GM12878 (cell line): ENCODE data around the gene KRTAP26-1. TPM values are rescaled to one million over a fixed set of nuclear protein-coding genes. Genes with fewer than 3 reads are reported as not detected.

Source experiments
- ATAC-seq: fragments of 200-7000 bp; cut with Tn5 transposase; 3 replicates; pipeline ENCODE4 v1.9.1; 2020; ENCODE audit warnings: mild to moderate bottlenecking, moderate library complexity
- BruUV-seq: library from RNA; stranded (reverse); fragments of 400-500 nt; replicated peaks from 2 replicates; lab custom pipeline; 2021; lab: Mats Ljungman, UMichigan
- CTCF ChIA-PET: fragments of 300-600 bp; sonication (Branson Sonifier 250); formaldehyde crosslinking; extraction: SDS; loops from one replicate; lab custom pipeline; 2021; ENCODE audit warnings: inconsistent platforms; lab: Yijun Ruan, JAX
- POLR2A ChIA-PET: fragments of 350-600 bp; formaldehyde crosslinking; extraction: SDS; loops from one replicate; lab custom pipeline; 2021; ENCODE audit warnings: inconsistent platforms; lab: Charles Lee
- RAD21 ChIA-PET: fragments of 300-600 bp; sonication (Branson Sonifier 250); formaldehyde crosslinking; loops from one replicate; lab custom pipeline; 2023; ENCODE audit warnings: antibody characterized with exemption; ENCODE audit not compliant: unreplicated experiment; lab: Charles Lee
- SMC1A ChIA-PET: fragments of 300-600 bp; sonication (Branson Sonifier 250); formaldehyde crosslinking; loops from one replicate; lab custom pipeline; 2023; ENCODE audit not compliant: unreplicated experiment, uncharacterized antibody; lab: Charles Lee
- DNase-seq: peaks from one replicate; pipeline ENCODE4 v3.0.0-alpha.2; 2011; ENCODE audit warnings: low read depth, low spot score
- FAIRE-seq: peaks from 3 replicates; lab custom pipeline; 2011; peaks lifted over from hg19 to GRCh38; lab: Jason Lieb, UNC
- H2AFZ ChIP-seq: 2 replicates; pipeline ENCODE4 v1.6.0; 2011; ENCODE audit warnings: low read depth, low read length, control low read depth; ENCODE audit not compliant: control insufficient read depth
- H3K27ac ChIP-seq: 2 replicates; pipeline ENCODE4 v1.5.1; 2011; ENCODE audit warnings: control low read depth; ENCODE audit not compliant: control insufficient read depth, insufficient read depth
- H3K27me3 ChIP-seq, 2 experiments: replicated peaks in 1 of 2; 2 replicates each; pipeline versions ENCODE4 v1.6.0 to v1.6.1; 2011; ENCODE audit warnings: low read length in 1 of 2; ENCODE audit not compliant: control insufficient read depth in 2 of 2, insufficient read depth in 2 of 2
- H3K36me3 ChIP-seq, 2 experiments: 2 replicates each; pipeline ENCODE4 v1.5.1; 2011; ENCODE audit warnings: low read length in 1 of 2; ENCODE audit not compliant: control insufficient read depth in 2 of 2, insufficient read depth in 2 of 2
- H3K4me1 ChIP-seq: 2 replicates; pipeline ENCODE4 v1.6.1; 2011; ENCODE audit warnings: mild to moderate bottlenecking, low read length, moderate library complexity, mixed read lengths; ENCODE audit not compliant: control insufficient read depth, insufficient read depth
- H3K4me2 ChIP-seq: 2 replicates; pipeline ENCODE4 v1.6.0; 2011; ENCODE audit warnings: control low read depth; ENCODE audit not compliant: control insufficient read depth, insufficient read depth
- H3K4me3 ChIP-seq: fragments of 200-600 bp; sonication (generic); 2 replicates; pipeline ENCODE4 v1.5.1; 2016
- H3K79me2 ChIP-seq: 2 replicates; pipeline ENCODE4 v1.6.0; 2011; ENCODE audit warnings: low read length; ENCODE audit not compliant: control insufficient read depth, insufficient read depth
- H3K9ac ChIP-seq: 2 replicates; pipeline ENCODE4 v1.8.0; 2011; ENCODE audit warnings: low read length, control low read depth, mixed read lengths; ENCODE audit not compliant: control insufficient read depth, insufficient read depth
- H3K9me3 ChIP-seq: replicated peaks from 3 replicates; pipeline ENCODE4 v1.5.1; 2011; ENCODE audit warnings: mild to moderate bottlenecking, low read length; ENCODE audit not compliant: control insufficient read depth, insufficient read depth
- H4K20me1 ChIP-seq: 2 replicates; pipeline ENCODE4 v1.6.0; 2011; ENCODE audit not compliant: control insufficient read depth, insufficient read depth
- ATF7 ChIP-seq: fragments of 450-650 bp; IDR thresholded peaks from 2 replicates; pipeline ENCODE4 v1.6.1; 2016; ENCODE audit warnings: low read depth, mild to moderate bottlenecking
- CBX3 ChIP-seq: fragments of 200-600 bp; sonication (generic); IDR thresholded peaks from 2 replicates; pipeline ENCODE4 v1.6.1; 2016; ENCODE audit warnings: low read depth, borderline replicate concordance
- HCFC1 ChIP-seq: fragments of 150-350 bp; IDR thresholded peaks from 2 replicates; pipeline ENCODE4 v1.6.1; 2014; ENCODE audit warnings: low read length
- HDAC6 ChIP-seq: fragments of 200-600 bp; sonication (generic); IDR thresholded peaks from one replicate; pipeline ENCODE4 v1.8.0; 2017; ENCODE audit warnings: antibody characterized with exemption; ENCODE audit not compliant: unreplicated experiment
- IKZF2 ChIP-seq, 2 experiments: fragments of 450-650 bp; IDR thresholded peaks; 2 replicates each; pipeline ENCODE4 v1.6.1; 2017; ENCODE audit warnings: mild to moderate bottlenecking in 2 of 2, moderate library complexity in 2 of 2
- KLF5 ChIP-seq: fragments of 450-650 bp; IDR thresholded peaks from 2 replicates; pipeline ENCODE4 v1.6.1; 2014; ENCODE audit warnings: mild to moderate bottlenecking; ENCODE audit not compliant: partially characterized antibody
- MTA2 ChIP-seq: fragments of 450-650 bp; IDR thresholded peaks from 2 replicates; pipeline ENCODE4 v1.6.1; 2016; ENCODE audit warnings: low read depth, mild to moderate bottlenecking, moderate library complexity
- MTA3 ChIP-seq: IDR thresholded peaks from 2 replicates; pipeline ENCODE4 v1.6.1; 2012; ENCODE audit warnings: low read length, inconsistent platforms, borderline replicate concordance
- NR2F1 ChIP-seq: fragments of 450-650 bp; conservative IDR thresholded peaks from 2 replicates; pipeline ENCODE4 v1.6.1; 2017; ENCODE audit warnings: mild to moderate bottlenecking
- PAX5 ChIP-seq: IDR thresholded peaks from 2 replicates; pipeline ENCODE4 v1.6.1; 2011; ENCODE audit warnings: low read depth, low read length, borderline replicate concordance
- PAX8 ChIP-seq: fragments of 450-650 bp; IDR thresholded peaks from 2 replicates; pipeline ENCODE4 v1.6.1; 2017; ENCODE audit warnings: mild to moderate bottlenecking, moderate library complexity
- POLR2A ChIP-seq: IDR thresholded peaks from 2 replicates; pipeline ENCODE4 v1.6.1; 2011; ENCODE audit warnings: low read depth, mild to moderate bottlenecking, low read length
- RUNX3 ChIP-seq: IDR thresholded peaks from 2 replicates; pipeline ENCODE4 v1.6.1; 2012; ENCODE audit warnings: low read length, inconsistent platforms
- SMC3 ChIP-seq: IDR thresholded peaks from 2 replicates; pipeline ENCODE4 v1.6.1; 2011; ENCODE audit warnings: low read length, improper control_type of control experiment, borderline replicate concordance
- STAT3 ChIP-seq: IDR thresholded peaks from 2 replicates; pipeline ENCODE4 v1.6.1; 2011; ENCODE audit warnings: low read depth, low read length, improper control_type of control experiment
- SUPT20H ChIP-seq: IDR thresholded peaks from 2 replicates; pipeline ENCODE4 v1.6.1; 2011; ENCODE audit warnings: low read depth, mild to moderate bottlenecking, low read length, moderate library complexity, borderline replicate concordance; ENCODE audit not compliant: control insufficient read depth
- ZNF217 ChIP-seq: fragments of 450-650 bp; IDR thresholded peaks from 2 replicates; pipeline ENCODE4 v1.6.1; 2017; ENCODE audit warnings: antibody characterized with exemption, mild to moderate bottlenecking
- WGBS: methylation state at CpG from one replicate; pipeline ENCODE4 v1.1.6; 2016; ENCODE audit warnings: low lambda C conversion rate; ENCODE audit not compliant: insufficient replicate concordance, insufficient coverage; ENCODE audit errors: missing lambda C conversion rate; 5-methylcytosine and 5-hydroxymethylcytosine counted together
- in situ Hi-C: fragments of 300-500 bp; cut with MboI; formaldehyde crosslinking; loops from 9 replicates; pipeline ENCODE4 v1.14.3; 2018; ENCODE audit warnings: mixed read lengths
- intact Hi-C: fragments of 100-400 bp; cut with micrococcal nuclease; formaldehyde crosslinking; loops from one replicate; pipeline ENCODE4 v1.14.2; 2022; ENCODE audit not compliant: unreplicated experiment
- polyA plus RNA-seq, 11 experiments: library from polyadenylated mRNA; depleted of rRNA in 4 of 11; unstranded in 6 of 11; stranded (reverse) in 5 of 11; fragments of >200 nt; fragmentation: Nextera tagmentation in 4 of 11; fragmentation: Illumina TruSeq in 1 of 11; extraction: Ambion mirVana in 4 of 11; extraction: Trizol in 1 of 11; gene quantifications; 1 replicate in 1 of 11; 2 replicates in 10 of 11; pipeline versions ENCODE4 v1.2.1 to v1.2.3, GENCODE V29; 2011 to 2016; ENCODE audit warnings: inconsistent platforms in 2 of 11, missing spikeins in 2 of 11, low read depth in 1 of 11
- total RNA-seq, 4 experiments: library from RNA; depleted of rRNA in 3 of 4; stranded (reverse); fragments of >200 nt in 3 of 4; fragmentation: Illumina TruSeq in 1 of 4; extraction: Trizol in 1 of 4; gene quantifications; 2 replicates each; pipeline versions ENCODE4 v1.2.1 to v1.2.3, GENCODE V29; 2013 to 2021
- TF ChIP-seq, protein P1 (sequence below): IDR thresholded peaks from 2 replicates; pipeline ENCODE4 v1.6.1; 2012; ENCODE audit warnings: low read length, inconsistent platforms
- TF ChIP-seq, protein P2 (sequence below): fragments of 450-650 bp; IDR thresholded peaks from 2 replicates; pipeline ENCODE4 v1.6.1; 2017; ENCODE audit warnings: low read depth, mild to moderate bottlenecking, moderate library complexity

KRTAP26-1 gene
- total and polyA plus RNA-seq, 10 of the 15 experiments (the other 5 are each of a cell fraction or from before 2014, with no cell fraction given): not detected

DNA sequence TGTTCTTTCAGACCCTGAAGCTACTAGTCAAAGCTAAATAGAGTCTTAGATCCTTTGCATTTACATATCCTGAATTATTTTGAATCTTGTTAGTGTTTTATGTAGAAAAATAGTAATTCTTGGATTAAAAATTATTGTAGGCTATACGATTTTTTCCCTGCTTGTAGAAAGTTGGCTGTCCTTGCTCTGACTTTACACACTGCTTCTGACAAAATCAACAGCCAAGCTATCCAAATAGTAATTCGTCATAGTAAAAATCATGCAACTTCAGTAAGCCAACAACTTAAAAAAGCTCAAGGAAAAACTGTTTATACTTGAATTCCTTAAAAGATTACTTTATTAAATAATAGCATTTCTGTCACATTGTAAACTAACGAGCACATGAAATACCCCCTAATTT, 35.8 kb upstream of the KRTAP26-1 start (continued):
- no peak for TF ChIP-seq ATF7
- TF ChIP-seq, all 136 proteins: peak for 0

DNA sequence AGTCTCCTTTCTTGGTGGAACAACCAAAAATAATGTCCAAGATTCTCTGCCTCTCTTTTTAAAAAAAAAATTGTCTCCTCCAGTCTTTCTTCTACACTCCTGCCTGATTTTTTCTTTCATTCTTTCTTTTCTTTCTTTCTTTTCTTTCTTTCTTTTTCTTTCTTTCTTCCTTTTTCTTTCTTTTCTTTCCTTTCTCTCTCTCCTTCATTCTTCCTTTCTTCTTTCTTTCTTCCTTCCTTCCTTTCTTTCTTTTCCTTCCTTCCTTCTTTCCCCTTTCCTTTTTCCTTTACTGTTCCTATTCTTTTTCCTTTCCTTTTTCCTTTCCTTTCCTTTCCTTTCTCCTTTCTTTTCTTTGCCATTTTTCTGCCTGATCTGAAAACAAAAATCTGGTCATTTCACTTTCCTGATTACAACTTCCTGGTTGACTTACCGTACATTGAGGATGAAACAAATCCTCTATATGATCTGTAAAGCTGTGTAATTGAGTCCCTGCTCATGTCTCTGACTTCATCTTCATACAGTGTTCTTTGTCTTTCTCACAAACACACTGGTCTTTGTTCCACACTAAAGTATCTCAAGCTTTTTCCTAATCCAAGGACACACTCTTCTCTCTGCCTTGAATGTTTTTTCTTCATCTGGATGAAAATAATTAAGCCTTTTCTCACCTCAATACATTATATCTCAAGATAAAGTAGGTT, 34.3 kb upstream of the KRTAP26-1 start:
- SMC1A ChIA-PET: no interaction called here
- Histone ChIP-seq H3K9ac (no peak overlapping the region), H3K4me3 (no peak overlapping the region), H3K27ac (no peak overlapping the region), H3K36me3 (no peaks in the 10 kb centered on the region), H3K27me3 (no peaks in the 10 kb centered on the region), H3K9me3 (no peaks in the 10 kb centered on the region), H3K4me2 (no peak overlapping the region), H4K20me1 (no peaks in the 10 kb centered on the region), H3K79me2 (no peaks in the 10 kb centered on the region), H2AFZ (no peak overlapping the region), H3K4me1 (no peaks in the 10 kb centered on the region)
- DNase-seq (no peak), FAIRE-seq (no peak), ATAC-seq (no peak)
- intact Hi-C loops: no loop called here
- BruUV-seq: no TSS peak
- POLR2A ChIA-PET: no interaction called here
- TF ChIP-seq SMC3 (no peak), HDAC6 (no peak), ZNF217 (no peak), RUNX3 (no peak), STAT3 (no peak), KLF5 (no peak), HCFC1 (no peak), MTA2 (no peak), CBX3 (no peak), PAX8 (no peak), MTA3 (no peak), NR2F1 (no peak), SUPT20H (no peak), POLR2A (no peak), PAX5 (no peak), IKZF2 (IDR thresholded peaks at IDR 0.05) (no peak)
- TF ChIP-seq, protein P1, sequence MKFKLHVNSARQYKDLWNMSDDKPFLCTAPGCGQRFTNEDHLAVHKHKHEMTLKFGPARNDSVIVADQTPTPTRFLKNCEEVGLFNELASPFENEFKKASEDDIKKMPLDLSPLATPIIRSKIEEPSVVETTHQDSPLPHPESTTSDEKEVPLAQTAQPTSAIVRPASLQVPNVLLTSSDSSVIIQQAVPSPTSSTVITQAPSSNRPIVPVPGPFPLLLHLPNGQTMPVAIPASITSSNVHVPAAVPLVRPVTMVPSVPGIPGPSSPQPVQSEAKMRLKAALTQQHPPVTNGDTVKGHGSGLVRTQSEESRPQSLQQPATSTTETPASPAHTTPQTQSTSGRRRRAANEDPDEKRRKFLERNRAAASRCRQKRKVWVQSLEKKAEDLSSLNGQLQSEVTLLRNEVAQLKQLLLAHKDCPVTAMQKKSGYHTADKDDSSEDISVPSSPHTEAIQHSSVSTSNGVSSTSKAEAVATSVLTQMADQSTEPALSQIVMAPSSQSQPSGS: no peak
- TF ChIP-seq, protein P2, sequence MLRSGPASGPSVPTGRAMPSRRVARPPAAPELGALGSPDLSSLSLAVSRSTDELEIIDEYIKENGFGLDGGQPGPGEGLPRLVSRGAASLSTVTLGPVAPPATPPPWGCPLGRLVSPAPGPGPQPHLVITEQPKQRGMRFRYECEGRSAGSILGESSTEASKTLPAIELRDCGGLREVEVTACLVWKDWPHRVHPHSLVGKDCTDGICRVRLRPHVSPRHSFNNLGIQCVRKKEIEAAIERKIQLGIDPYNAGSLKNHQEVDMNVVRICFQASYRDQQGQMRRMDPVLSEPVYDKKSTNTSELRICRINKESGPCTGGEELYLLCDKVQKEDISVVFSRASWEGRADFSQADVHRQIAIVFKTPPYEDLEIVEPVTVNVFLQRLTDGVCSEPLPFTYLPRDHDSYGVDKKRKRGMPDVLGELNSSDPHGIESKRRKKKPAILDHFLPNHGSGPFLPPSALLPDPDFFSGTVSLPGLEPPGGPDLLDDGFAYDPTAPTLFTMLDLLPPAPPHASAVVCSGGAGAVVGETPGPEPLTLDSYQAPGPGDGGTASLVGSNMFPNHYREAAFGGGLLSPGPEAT: no peak
- WGBS: 7% methylated on average over 1 of the region's 1 CpG
- in situ Hi-C loops: no loop called here
- CTCF ChIA-PET: no interaction called here
- RAD21 ChIA-PET: no interaction called here
